Measurements from ENCODE around the gene ABCA5. TPM values are rescaled to one million over a fixed set of nuclear protein-coding genes. Genes with fewer than 3 reads are reported as not detected.

ABCA5 gene, protein sequence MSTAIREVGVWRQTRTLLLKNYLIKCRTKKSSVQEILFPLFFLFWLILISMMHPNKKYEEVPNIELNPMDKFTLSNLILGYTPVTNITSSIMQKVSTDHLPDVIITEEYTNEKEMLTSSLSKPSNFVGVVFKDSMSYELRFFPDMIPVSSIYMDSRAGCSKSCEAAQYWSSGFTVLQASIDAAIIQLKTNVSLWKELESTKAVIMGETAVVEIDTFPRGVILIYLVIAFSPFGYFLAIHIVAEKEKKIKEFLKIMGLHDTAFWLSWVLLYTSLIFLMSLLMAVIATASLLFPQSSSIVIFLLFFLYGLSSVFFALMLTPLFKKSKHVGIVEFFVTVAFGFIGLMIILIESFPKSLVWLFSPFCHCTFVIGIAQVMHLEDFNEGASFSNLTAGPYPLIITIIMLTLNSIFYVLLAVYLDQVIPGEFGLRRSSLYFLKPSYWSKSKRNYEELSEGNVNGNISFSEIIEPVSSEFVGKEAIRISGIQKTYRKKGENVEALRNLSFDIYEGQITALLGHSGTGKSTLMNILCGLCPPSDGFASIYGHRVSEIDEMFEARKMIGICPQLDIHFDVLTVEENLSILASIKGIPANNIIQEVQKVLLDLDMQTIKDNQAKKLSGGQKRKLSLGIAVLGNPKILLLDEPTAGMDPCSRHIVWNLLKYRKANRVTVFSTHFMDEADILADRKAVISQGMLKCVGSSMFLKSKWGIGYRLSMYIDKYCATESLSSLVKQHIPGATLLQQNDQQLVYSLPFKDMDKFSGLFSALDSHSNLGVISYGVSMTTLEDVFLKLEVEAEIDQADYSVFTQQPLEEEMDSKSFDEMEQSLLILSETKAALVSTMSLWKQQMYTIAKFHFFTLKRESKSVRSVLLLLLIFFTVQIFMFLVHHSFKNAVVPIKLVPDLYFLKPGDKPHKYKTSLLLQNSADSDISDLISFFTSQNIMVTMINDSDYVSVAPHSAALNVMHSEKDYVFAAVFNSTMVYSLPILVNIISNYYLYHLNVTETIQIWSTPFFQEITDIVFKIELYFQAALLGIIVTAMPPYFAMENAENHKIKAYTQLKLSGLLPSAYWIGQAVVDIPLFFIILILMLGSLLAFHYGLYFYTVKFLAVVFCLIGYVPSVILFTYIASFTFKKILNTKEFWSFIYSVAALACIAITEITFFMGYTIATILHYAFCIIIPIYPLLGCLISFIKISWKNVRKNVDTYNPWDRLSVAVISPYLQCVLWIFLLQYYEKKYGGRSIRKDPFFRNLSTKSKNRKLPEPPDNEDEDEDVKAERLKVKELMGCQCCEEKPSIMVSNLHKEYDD (N-terminal part only)
- total RNA-seq: 3.6 and 5.7 TPM in 2 replicates

DNA sequence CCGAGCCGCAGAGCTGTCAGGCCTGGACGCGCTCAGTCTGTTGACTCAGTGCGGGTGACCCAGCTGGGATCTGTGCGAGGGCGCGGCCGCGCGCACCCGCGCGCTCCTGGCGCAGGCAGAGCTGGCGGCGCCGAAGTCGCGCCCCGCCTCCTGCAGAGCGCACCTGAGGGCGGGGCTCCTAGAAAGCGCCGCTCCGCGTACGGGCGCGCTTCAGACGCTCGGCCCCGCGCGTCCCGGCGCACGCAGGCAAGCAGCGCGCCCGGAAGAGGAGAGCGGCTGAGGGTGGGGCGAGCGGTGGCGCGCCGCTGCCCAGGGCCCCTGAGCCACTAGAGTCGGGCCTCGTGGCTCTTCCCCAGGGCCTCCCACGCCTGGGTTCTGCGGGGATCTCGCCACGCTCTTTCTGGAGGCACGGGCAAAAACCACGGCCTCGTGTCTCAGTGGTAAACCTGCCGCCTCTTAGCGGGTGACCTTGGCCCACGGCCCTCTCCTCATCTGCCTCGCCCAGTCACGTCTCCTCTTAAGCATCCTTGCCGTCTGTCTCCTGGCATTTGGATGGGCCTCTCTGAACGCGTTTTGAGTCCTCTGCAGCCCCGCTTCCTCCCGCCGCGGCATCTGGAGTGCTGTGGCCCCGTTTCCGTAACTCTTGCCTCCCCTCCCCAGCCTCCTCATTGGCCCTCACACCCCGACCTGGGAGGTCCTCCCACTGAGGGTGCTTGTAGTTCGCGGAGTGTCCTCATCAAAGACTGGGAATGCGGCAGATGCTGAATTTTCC lies at the start of gene ABCA5:
Gene ABCA5, minus strand, starts transcription at position 74 of the 772 bp plus-strand sequence. CDS start 12,718 bp downstream, outside the sequence.

DNA sequence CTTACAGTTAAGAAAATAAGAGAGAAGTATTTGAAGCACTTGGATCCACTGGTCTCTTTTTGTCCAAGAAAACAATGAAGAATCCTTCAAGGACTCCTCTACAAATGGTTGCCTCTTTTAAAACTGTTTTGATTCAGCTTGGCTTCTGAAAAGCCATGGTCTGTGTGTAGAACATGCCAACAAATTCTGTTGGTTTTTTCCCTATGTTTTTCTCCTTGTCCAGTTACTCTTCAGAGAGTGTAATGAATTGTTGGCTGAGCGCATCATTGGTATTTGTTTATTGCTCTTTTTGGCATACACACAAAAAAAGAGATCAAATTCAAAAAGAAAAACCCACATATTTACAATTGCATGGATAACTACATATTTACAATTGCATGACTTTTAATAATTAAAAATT lies 98.4 kb downstream of the ABCA5 start, which contains the start of gene ABCA10:
Gene ABCA10, minus strand, starts transcription at position 249 of the 400 bp plus-strand sequence. CDS start 3,466 bp downstream, outside the sequence.

Other genes with a start within 250 kb of the ABCA5 start
- gene ABCA6, start 185.2 kb downstream of the ABCA5 start, total RNA-seq: 0.21 TPM in 1 of 2 replicates, not detected in the other
- gene ABCA10, start 98.3 kb downstream of the ABCA5 start, total RNA-seq: 0.35 and 0.42 TPM in 2 replicates
- gene MAP2K6, start 87.6 kb upstream of the ABCA5 start, total RNA-seq: 0.79 and 0.85 TPM in 2 replicates